ENCODE measurements around the gene MINDY4. TPM values are rescaled to one million over a fixed set of nuclear protein-coding genes. Genes with fewer than 3 reads are reported as not detected.

Gene MINDY4
- total RNA-seq, 1 experiment from 2014 or later, result 3.0 TPM

- CTCF ChIA-PET, result no interaction called here
- no peaks in the 10 kb centered on the region for H3F3A ChIP-seq (ENCODE audit: low read length, unreplicated experiment)
- H3K27me3 ChIP-seq (ENCODE audit: low read length), result no peaks in the 10 kb centered on the region
- H3K9me3 ChIP-seq (ENCODE audit: low read length), result no peaks in the 10 kb centered on the region
- no peak overlapping the region for H3K27ac ChIP-seq (ENCODE audit: low read length)
- H3K4me1 ChIP-seq (ENCODE audit: insufficient read depth, low read length), result no peaks in the 10 kb centered on the region
- no peaks in the 10 kb centered on the region for H3K36me3 ChIP-seq (ENCODE audit: low read depth, low read length)
- no peak overlapping the region for H2AFZ ChIP-seq (ENCODE audit: low read length)
- DNase-seq (no peak), ATAC-seq (no peak)
- no TSS peak for BruUV-seq (replicated peaks)
- no peak overlapping the region for H3K4me3 ChIP-seq (ENCODE audit: low read length)
- no peak overlapping the region for H3K9ac ChIP-seq (ENCODE audit: low read length)
- intact Hi-C loops (cut with micrococcal nuclease), result no loop called here
- no peak overlapping the region for H3K4me2 ChIP-seq (ENCODE audit: low read length)
- TF ChIP-seq EZH2phosphoT487 (IDR thresholded peaks at IDR 0.05; ENCODE audit: borderline replicate concordance, low read length) (no peak), CTCF (conservative IDR thresholded peaks at IDR 0.05; ENCODE audit: low read depth, low read length) (no peak), EZH2 (IDR thresholded peaks at IDR 0.05; ENCODE audit: low read length, unreplicated experiment) (no peak)
- H3K9me2 ChIP-seq (replicated peaks; ENCODE audit: low read length), result no peaks in the 10 kb centered on the region
- H3K79me2 ChIP-seq (ENCODE audit: low read length), result no peaks in the 10 kb centered on the region
- POLR2A ChIA-PET (ENCODE audit: unreplicated experiment), result no interaction called here
- H4K20me1 ChIP-seq (ENCODE audit: low read length), result no peaks in the 10 kb centered on the region
Measured at GRCh38 chr7:30881448-30881847, 110.2 kb downstream of the MINDY4 start.

GRCh38 chr7:30884881-30885280 lies 113.7 kb downstream of the MINDY4 start:
- Histone ChIP-seq H3K4me3 (ENCODE audit: low read length) (no peak overlapping the region), H3K27ac (ENCODE audit: low read length) (no peak overlapping the region), H3K4me2 (ENCODE audit: low read length) (no peak overlapping the region), H3K36me3 (ENCODE audit: low read depth, low read length) (no peaks in the 10 kb centered on the region), H3K9me2 (replicated peaks; ENCODE audit: low read length) (no peaks in the 10 kb centered on the region), H3K9me3 (ENCODE audit: low read length) (no peaks in the 10 kb centered on the region), H3K4me1 (ENCODE audit: insufficient read depth, low read length) (peaks cover 9% of the 10 kb centered on the region; the same call in 1 of the 2 replicates), H3K27me3 (ENCODE audit: low read length) (no peaks in the 10 kb centered on the region), H4K20me1 (ENCODE audit: low read length) (no peaks in the 10 kb centered on the region), H3F3A (ENCODE audit: low read length, unreplicated experiment) (no peaks in the 10 kb centered on the region), H2AFZ (ENCODE audit: low read length) (no peak overlapping the region), H3K9ac (ENCODE audit: low read length) (no peak overlapping the region), H3K79me2 (ENCODE audit: low read length) (no peaks in the 10 kb centered on the region)
- POLR2A ChIA-PET (ENCODE audit: unreplicated experiment), result no interaction called here
- CTCF ChIA-PET, result no interaction called here
- no TSS peak for BruUV-seq (replicated peaks)
- TF ChIP-seq EZH2phosphoT487 (IDR thresholded peaks at IDR 0.05; ENCODE audit: borderline replicate concordance, low read length), result no peak
- no peak for TF ChIP-seq EZH2 (IDR thresholded peaks at IDR 0.05; ENCODE audit: low read length, unreplicated experiment)
- no peak for TF ChIP-seq CTCF (conservative IDR thresholded peaks at IDR 0.05; ENCODE audit: low read depth, low read length)
- DNase-seq, result no peak
- intact Hi-C loops (cut with micrococcal nuclease), result loop anchor here (5.0 kb wide), 1 partner anchor 83 kb away; no protein-coding TSS in a partner anchor
- ATAC-seq, result no peak

- peaks cover 9% of the 10 kb centered on the region; the same call in 1 of the 2 replicates for H3K4me1 ChIP-seq (ENCODE audit: insufficient read depth, low read length)
- no peaks in the 10 kb centered on the region for H3K27me3 ChIP-seq (ENCODE audit: low read length)
- BruUV-seq (replicated peaks), result no TSS peak
- intact Hi-C loops (cut with micrococcal nuclease), result loop anchor here (5.0 kb wide), 1 partner anchor 84 kb away; no protein-coding TSS in a partner anchor
- H3K27ac ChIP-seq (ENCODE audit: low read length), result no peak overlapping the region
- DNase-seq, result no peak
- CTCF ChIA-PET, result no interaction called here
- H3K79me2 ChIP-seq (ENCODE audit: low read length), result no peaks in the 10 kb centered on the region
- H3K4me2 ChIP-seq (ENCODE audit: low read length), result no peak overlapping the region
- TF ChIP-seq EZH2phosphoT487 (IDR thresholded peaks at IDR 0.05; ENCODE audit: borderline replicate concordance, low read length), result no peak
- no peak for TF ChIP-seq CTCF (conservative IDR thresholded peaks at IDR 0.05; ENCODE audit: low read depth, low read length)
- no peak for TF ChIP-seq EZH2 (IDR thresholded peaks at IDR 0.05; ENCODE audit: low read length, unreplicated experiment)
- H3K9ac ChIP-seq (ENCODE audit: low read length), result no peak overlapping the region
- POLR2A ChIA-PET (ENCODE audit: unreplicated experiment), result no interaction called here
- no peak for ATAC-seq
- H3K9me3 ChIP-seq (ENCODE audit: low read length), result no peaks in the 10 kb centered on the region
- no peak overlapping the region for H3K4me3 ChIP-seq (ENCODE audit: low read length)
- no peak overlapping the region for H2AFZ ChIP-seq (ENCODE audit: low read length)
- no peaks in the 10 kb centered on the region for H3F3A ChIP-seq (ENCODE audit: low read length, unreplicated experiment)
- H3K9me2 ChIP-seq (replicated peaks; ENCODE audit: low read length), result no peaks in the 10 kb centered on the region
- no peaks in the 10 kb centered on the region for H3K36me3 ChIP-seq (ENCODE audit: low read depth, low read length)
- H4K20me1 ChIP-seq (ENCODE audit: low read length), result no peaks in the 10 kb centered on the region
Measured at GRCh38 chr7:30886608-30887011, 115.4 kb downstream of the MINDY4 start.

All from PC-3 (cell line).